Fibroblast of pulmonary artery (primary cell): ENCODE results near the gene BICC1.

Experiments
- DNase-seq: peaks from one replicate; pipeline ENCODE4 v3.0.0-alpha.2; 2010; ENCODE audit warnings: low read depth
- H3K4me3 ChIP-seq: replicated peaks from 2 replicates; pipeline ENCODE4 v1.5.1; 2011; ENCODE audit warnings: low read depth, mild to moderate bottlenecking, control low read depth, low read length, moderate library complexity
- TF ChIP-seq, protein P1 (sequence below): IDR thresholded peaks from 2 replicates; pipeline ENCODE4 v1.5.1; 2011; ENCODE audit warnings: mild to moderate bottlenecking, control low read depth, low read length, inconsistent platforms; ENCODE audit errors: missing control alignments

BICC1 gene

DNA sequence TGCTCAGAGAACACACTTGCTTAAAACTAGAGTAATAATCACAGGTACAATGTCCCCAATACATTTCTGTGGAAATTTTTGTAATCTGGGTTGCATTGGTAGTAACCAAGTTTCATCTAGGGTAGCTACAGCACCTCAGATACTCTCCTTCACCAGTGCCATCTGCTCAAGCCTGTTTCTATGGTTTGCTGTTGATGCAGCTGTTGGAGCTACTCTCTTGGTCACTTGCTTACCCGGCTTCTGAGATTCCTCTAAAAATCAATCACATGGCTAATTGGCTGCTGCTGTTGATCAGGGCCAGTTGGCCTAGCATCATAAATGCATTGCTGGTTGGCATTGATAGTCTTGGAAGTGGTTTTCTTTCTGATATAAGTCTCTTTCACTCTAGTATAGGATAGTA lies 220.8 kb downstream of the BICC1 start:
- TF ChIP-seq, protein P1, sequence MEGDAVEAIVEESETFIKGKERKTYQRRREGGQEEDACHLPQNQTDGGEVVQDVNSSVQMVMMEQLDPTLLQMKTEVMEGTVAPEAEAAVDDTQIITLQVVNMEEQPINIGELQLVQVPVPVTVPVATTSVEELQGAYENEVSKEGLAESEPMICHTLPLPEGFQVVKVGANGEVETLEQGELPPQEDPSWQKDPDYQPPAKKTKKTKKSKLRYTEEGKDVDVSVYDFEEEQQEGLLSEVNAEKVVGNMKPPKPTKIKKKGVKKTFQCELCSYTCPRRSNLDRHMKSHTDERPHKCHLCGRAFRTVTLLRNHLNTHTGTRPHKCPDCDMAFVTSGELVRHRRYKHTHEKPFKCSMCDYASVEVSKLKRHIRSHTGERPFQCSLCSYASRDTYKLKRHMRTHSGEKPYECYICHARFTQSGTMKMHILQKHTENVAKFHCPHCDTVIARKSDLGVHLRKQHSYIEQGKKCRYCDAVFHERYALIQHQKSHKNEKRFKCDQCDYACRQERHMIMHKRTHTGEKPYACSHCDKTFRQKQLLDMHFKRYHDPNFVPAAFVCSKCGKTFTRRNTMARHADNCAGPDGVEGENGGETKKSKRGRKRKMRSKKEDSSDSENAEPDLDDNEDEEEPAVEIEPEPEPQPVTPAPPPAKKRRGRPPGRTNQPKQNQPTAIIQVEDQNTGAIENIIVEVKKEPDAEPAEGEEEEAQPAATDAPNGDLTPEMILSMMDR, result no peak
- no peak overlapping the region for H3K4me3 ChIP-seq
- DNase-seq, result no peak

DNA sequence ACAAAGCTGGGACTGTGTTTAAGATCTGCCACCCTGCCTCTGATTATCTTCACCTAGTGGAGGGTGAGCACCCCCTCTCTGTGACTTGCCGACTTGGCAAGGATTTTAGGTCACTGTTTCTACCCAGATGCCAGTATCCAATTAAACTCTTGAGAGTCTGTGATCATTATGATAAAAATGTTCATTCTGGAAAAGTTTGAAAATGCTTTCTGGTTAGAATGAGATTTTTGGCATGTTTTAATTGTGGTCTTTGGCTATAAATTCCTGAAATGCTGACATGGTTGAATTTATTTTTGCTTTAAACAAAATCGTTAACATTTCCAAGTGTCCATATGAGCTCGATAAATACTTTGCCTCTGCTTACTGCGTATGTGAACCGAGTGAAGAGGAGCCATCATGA lies 221.4 kb downstream of the BICC1 start:
- TF ChIP-seq, protein P1, result no peak
- no peak for DNase-seq
- H3K4me3 ChIP-seq, result no peak overlapping the region

DNA sequence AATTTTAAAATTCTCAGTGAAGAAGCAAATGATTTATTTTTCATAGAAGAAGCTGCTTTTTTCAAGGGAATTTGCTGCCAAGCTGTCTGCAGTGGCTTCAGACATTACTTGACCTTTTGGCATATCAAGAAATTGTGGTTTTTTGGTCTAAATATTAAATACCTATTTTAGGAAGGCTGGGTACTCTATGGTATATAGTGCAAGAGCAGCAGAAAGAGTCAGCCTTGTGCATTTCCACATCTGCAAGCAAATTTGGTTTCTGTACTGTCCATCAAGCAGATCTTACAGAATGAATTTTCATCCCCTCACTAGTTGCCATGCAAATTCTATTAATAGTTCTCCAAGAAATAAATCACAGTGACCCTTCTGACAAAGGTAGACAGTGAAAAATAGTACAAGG lies 222.0 kb downstream of the BICC1 start:
- DNase-seq, result no peak
- H3K4me3 ChIP-seq, result no peak overlapping the region
- TF ChIP-seq, protein P1, result no peak

DNA sequence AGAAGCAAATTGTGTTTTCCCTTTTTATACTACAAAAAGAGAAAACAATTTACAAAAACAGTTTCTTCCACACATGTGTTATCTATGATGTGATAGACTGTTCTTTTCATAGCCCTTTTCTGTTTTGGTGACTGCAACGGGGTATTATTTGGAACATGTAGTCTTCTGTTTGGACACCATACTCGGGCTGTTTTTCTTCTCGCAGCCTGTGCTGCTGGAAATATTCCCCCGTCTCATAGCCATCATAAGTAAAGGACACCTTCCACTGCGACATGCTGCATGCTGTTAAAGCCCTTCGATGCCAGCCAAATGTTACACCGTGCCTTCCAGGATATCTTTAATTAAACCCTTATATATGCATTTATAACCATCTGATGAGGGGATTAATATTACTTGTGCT lies 222.4 kb downstream of the BICC1 start:
- no peak overlapping the region for H3K4me3 ChIP-seq
- TF ChIP-seq, protein P1, result no peak
- no peak for DNase-seq

DNA sequence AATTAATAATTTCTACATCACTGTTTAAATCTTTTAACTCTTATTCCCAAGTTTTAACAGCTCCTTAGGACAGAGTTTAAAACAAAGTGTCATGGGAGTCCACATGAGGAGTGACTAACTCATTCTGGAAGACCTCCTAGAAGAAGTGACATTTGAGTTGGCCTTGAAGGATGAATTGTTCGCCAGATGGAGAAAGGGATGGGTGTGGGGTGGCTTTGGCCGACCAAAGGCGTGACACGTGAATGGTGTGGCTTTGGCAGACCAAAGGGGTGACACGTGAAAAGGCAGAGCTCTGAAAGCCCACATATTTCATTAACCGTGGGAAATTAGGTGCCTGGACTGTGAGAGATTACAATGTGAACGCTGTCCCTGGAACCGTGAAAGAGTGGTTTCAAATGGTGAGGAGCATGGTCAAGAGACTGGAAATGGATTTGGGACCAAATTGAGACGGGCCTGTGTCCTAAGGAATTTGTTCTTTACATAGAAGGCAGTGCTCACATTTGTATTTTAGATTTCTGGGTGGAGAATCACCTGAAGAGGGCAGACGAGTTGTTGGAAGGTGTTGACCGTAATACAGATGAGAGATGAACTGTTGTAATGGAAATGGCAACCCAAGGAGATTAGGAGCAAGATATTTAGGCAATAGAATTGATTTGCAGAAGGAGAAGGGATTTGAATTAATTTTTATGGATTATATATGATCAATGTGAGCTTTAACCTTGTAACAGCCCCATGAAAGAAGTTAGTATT lies 228.1 kb downstream of the BICC1 start:
- TF ChIP-seq, protein P1, result no peak

DNA sequence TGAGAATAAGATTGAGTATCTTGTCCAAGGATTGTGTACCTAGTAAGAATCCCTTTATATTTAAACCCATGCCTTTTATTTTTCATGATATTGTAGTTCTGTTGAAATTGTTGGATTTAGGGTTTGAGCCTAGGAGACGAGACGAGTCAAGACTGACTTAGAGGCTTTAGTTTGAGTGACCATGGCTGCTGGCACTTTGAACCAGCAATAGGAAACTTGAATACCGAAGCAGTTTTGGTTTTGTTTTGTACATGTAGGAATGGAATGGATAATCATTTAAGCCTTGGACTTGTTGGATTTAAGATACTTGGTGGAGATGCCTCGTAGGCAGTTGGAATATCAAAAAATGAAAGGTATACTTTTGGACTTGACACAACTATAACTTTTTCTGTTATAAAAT lies 229.0 kb downstream of the BICC1 start:
- H3K4me3 ChIP-seq, result no peak overlapping the region
- TF ChIP-seq, protein P1, result no peak
- DNase-seq, result no peak

More for the DNA sequence above, 228.1 kb downstream of the BICC1 start:
- H3K4me3 ChIP-seq, result no peak overlapping the region
- DNase-seq, result no peak

DNA sequence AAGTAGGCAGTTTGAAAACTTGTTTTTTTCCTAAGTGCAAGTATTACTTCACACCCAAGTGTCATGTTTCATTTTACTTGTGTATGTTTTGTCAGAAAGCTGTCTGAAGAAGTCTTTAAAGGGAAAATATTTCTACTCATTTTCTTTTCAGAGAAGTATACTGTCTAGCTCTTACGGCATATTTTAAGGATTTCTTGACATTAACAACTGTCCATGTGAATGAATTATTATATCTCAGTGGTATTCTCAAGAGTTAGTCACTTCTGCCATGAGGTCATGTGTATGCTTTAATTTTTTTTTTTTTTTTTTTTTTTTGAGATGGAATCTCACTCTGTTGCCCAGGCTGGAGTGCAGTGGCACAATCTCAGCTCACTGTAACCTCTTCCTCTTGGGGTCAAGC lies 229.5 kb downstream of the BICC1 start:
- no peak for DNase-seq
- no peak overlapping the region for H3K4me3 ChIP-seq
- TF ChIP-seq, protein P1, result no peak
